ELF-1 (cell line): ENCODE measurements around the gene RPL37A.
"Not testable (repeated sequence)": the region's sequence is repeated elsewhere in the genome, so short reads cannot be mapped to it uniquely, and the experiment has no call there.

Experiments used
- DNase-seq: peaks from one replicate; pipeline ENCODE4 v3.0.0-alpha.2; 2016; ENCODE audit warnings: low read depth, low spot score

Gene RPL37A

GRCh38 chr2:216517447-216518225, 19.0 kb downstream of the RPL37A start:
- DNase-seq: no peak

- not testable (repeated sequence) for DNase-seq
Observed at GRCh38 chr2:216518566-216519119, 20.0 kb downstream of the RPL37A start.

GRCh38 chr2:216519154-216519762, 20.6 kb downstream of the RPL37A start:
- DNase-seq: no peak

GRCh38 chr2:216520112-216520511, 21.5 kb downstream of the RPL37A start:
- peak; percentile 65 for DNase-seq

- DNase-seq: no peak
Observed at GRCh38 chr2:216522892-216523502, 24.4 kb downstream of the RPL37A start.

GRCh38 chr2:216525972-216526371, 27.3 kb downstream of the RPL37A start:
- no peak for DNase-seq

- no peak for DNase-seq
Observed at GRCh38 chr2:216526939-216527338, 28.3 kb downstream of the RPL37A start.

GRCh38 chr2:216527600-216527999, 29.0 kb downstream of the RPL37A start:
- DNase-seq: no peak

GRCh38 chr2:216532562-216532961, 33.9 kb downstream of the RPL37A start:
- no peak for DNase-seq

GRCh38 chr2:216533609-216534008, 35.0 kb downstream of the RPL37A start:
- peak; percentile 51 for DNase-seq

GRCh38 chr2:216534809-216535208, 36.2 kb downstream of the RPL37A start:
- no peak for DNase-seq

- DNase-seq: peak; percentile 21
Observed at GRCh38 chr2:216535454-216535995, 36.9 kb downstream of the RPL37A start.

GRCh38 chr2:216536734-216537210, 38.1 kb downstream of the RPL37A start:
- peak; percentile 39 for DNase-seq

GRCh38 chr2:216537366-216537765, 38.7 kb downstream of the RPL37A start:
- no peak for DNase-seq

- DNase-seq: no peak
Observed at GRCh38 chr2:216538538-216538937, 39.9 kb downstream of the RPL37A start.

GRCh38 chr2:216539120-216539519, 40.5 kb downstream of the RPL37A start:
- no peak for DNase-seq

- DNase-seq: no peak
Observed at GRCh38 chr2:216539791-216540241, 41.2 kb downstream of the RPL37A start.

GRCh38 chr2:216540920-216541319, 42.3 kb downstream of the RPL37A start:
- DNase-seq: peak; percentile 65

GRCh38 chr2:216541505-216541904, 42.9 kb downstream of the RPL37A start:
- DNase-seq: no peak

- DNase-seq: no peak
Observed at GRCh38 chr2:216545359-216545758, 46.7 kb downstream of the RPL37A start.

GRCh38 chr2:216546241-216546640, 47.6 kb downstream of the RPL37A start:
- DNase-seq: no peak
